Neural cell (in vitro differentiated cells): ENCODE measurements around the gene HECW1. TPM values are rescaled to one million over a fixed set of nuclear protein-coding genes. Genes with fewer than 3 reads are reported as not detected.

Experiments
- H2AFZ ChIP-seq: fragments of 200-600, 300-800 bp; sonication (generic), shearing (Covaris generic); 2 replicates; pipeline ENCODE4 v1.6.0; 2014; ENCODE audit warnings: low read depth, mild to moderate bottlenecking, antibody characterized with exemption, low read length, moderate library complexity
- H3F3A ChIP-seq: fragments of 200-600 bp; shearing (Covaris generic); 2 replicates; pipeline ENCODE4 v1.6.1; 2016; ENCODE audit warnings: mild to moderate bottlenecking, moderate library complexity, mixed read lengths, antibody characterized with exemption, low read length; ENCODE audit not compliant: insufficient read depth, poor library complexity, severe bottlenecking
- H3K27ac ChIP-seq: fragments of 200-600, 300-800 bp; sonication (generic), shearing (Covaris generic); 2 replicates; pipeline ENCODE4 v1.5.1; 2014; ENCODE audit warnings: mild to moderate bottlenecking, low read length, moderate library complexity
- H3K27me3 ChIP-seq: fragments of 300-800, 200-600 bp; sonication (generic), shearing (Covaris generic); 2 replicates; pipeline ENCODE4 v1.6.0; 2014; ENCODE audit warnings: mild to moderate bottlenecking, low read depth, low read length, moderate library complexity; ENCODE audit not compliant: insufficient read depth
- H3K36me3 ChIP-seq: fragments of 300-800, 200-600 bp; sonication (generic), shearing (Covaris generic); 2 replicates; pipeline ENCODE4 v1.5.1; 2014; ENCODE audit warnings: mild to moderate bottlenecking, antibody characterized with exemption, low read length, moderate library complexity; ENCODE audit not compliant: insufficient read depth
- H3K4me2 ChIP-seq: fragments of 300-800, 200-600 bp; sonication (generic), shearing (Covaris generic); 2 replicates; pipeline ENCODE4 v1.6.0; 2014; ENCODE audit warnings: mild to moderate bottlenecking, low read length
- H3K4me3 ChIP-seq: fragments of 300-800, 200-600 bp; sonication (generic), shearing (Covaris generic); 2 replicates; pipeline ENCODE4 v1.5.1; 2014; ENCODE audit warnings: mild to moderate bottlenecking, low read length, moderate library complexity
- H3K79me2 ChIP-seq: fragments of 200-600 bp; shearing (Covaris generic); replicated peaks from 2 replicates; pipeline ENCODE4 v1.6.0; 2014; ENCODE audit warnings: mild to moderate bottlenecking, low read length, moderate library complexity; ENCODE audit not compliant: insufficient read depth
- H3K9ac ChIP-seq: fragments of 300-800, 200-600 bp; sonication (generic), shearing (Covaris generic); 2 replicates; pipeline ENCODE4 v1.6.1; 2016; ENCODE audit warnings: mild to moderate bottlenecking, low read length, mixed read lengths
- H3K9me2 ChIP-seq: fragments of 200-600 bp; shearing (Covaris generic); 2 replicates; pipeline ENCODE4 v1.6.1; 2016; ENCODE audit warnings: mild to moderate bottlenecking, low read length, mixed read lengths; ENCODE audit not compliant: insufficient read depth
- H3K9me3 ChIP-seq: fragments of 200-600, 300-800 bp; sonication (generic), shearing (Covaris generic); 2 replicates; pipeline ENCODE4 v1.6.1; 2016; ENCODE audit warnings: mild to moderate bottlenecking, mixed run types, low read length, moderate library complexity, mixed read lengths
- H4K20me1 ChIP-seq: fragments of 200-600 bp; shearing (Covaris generic); 2 replicates; pipeline ENCODE4 v1.6.1; 2016; ENCODE audit warnings: mild to moderate bottlenecking, mixed run types; ENCODE audit not compliant: insufficient read depth
- CTCF ChIP-seq: fragments of 450-650 bp; IDR thresholded peaks from 2 replicates; pipeline ENCODE4 v1.5.1; 2014; ENCODE audit warnings: antibody characterized with exemption, mild to moderate bottlenecking, moderate library complexity; ENCODE audit not compliant: poor library complexity, severe bottlenecking
- EP300 ChIP-seq: fragments of 450-650 bp; conservative IDR thresholded peaks from 2 replicates; pipeline ENCODE4 v1.6.1; 2014; ENCODE audit warnings: antibody characterized with exemption, mild to moderate bottlenecking, moderate library complexity; ENCODE audit not compliant: poor library complexity, severe bottlenecking
- EZH2 ChIP-seq: fragments of 200-600, 300-800 bp; shearing (Covaris generic), sonication (generic); IDR thresholded peaks from 2 replicates; pipeline ENCODE4 v1.6.1; 2014; ENCODE audit warnings: antibody characterized with exemption, low read length, borderline replicate concordance, mild to moderate bottlenecking; ENCODE audit not compliant: insufficient read depth, poor library complexity, severe bottlenecking
- MXI1 ChIP-seq: fragments of 450-650 bp; conservative IDR thresholded peaks from 2 replicates; pipeline ENCODE4 v1.6.1; 2014; ENCODE audit warnings: antibody characterized with exemption, mild to moderate bottlenecking; ENCODE audit not compliant: poor library complexity, severe bottlenecking
- POLR2AphosphoS5 ChIP-seq: IDR thresholded peaks from 2 replicates; pipeline ENCODE4 v1.6.1; 2012
- RAD21 ChIP-seq: fragments of 450-650 bp; conservative IDR thresholded peaks from 2 replicates; pipeline ENCODE4 v1.6.1; 2014; ENCODE audit warnings: antibody characterized with exemption, mild to moderate bottlenecking, moderate library complexity
- REST ChIP-seq: IDR thresholded peaks from 2 replicates; pipeline ENCODE4 v1.6.1; 2012; ENCODE audit warnings: borderline replicate concordance
- SMC3 ChIP-seq: fragments of 450-650 bp; conservative IDR thresholded peaks from 2 replicates; pipeline ENCODE4 v1.6.1; 2014; ENCODE audit warnings: antibody characterized with exemption, mild to moderate bottlenecking, moderate library complexity; ENCODE audit not compliant: poor library complexity
- TAF1 ChIP-seq: IDR thresholded peaks from 2 replicates; pipeline ENCODE4 v1.6.1; 2012; ENCODE audit warnings: low read depth
- polyA plus RNA-seq: library from polyadenylated mRNA; depleted of rRNA; stranded (reverse); fragments of >200 nt; gene quantifications from 2 replicates; pipeline ENCODE4 v1.2.3, GENCODE V29; 2014

The HECW1 gene
- polyA plus RNA-seq, 1 donor from 2014 or later: 13.8 TPM

- H3K27ac ChIP-seq: no peak overlapping the region
- H3F3A ChIP-seq: no peaks in the 10 kb centered on the region
- no peaks in the 10 kb centered on the region for H3K27me3 ChIP-seq
- no peaks in the 10 kb centered on the region for H3K36me3 ChIP-seq
- H3K79me2 ChIP-seq: no peaks in the 10 kb centered on the region
- H3K4me3 ChIP-seq: no peak overlapping the region
- H4K20me1 ChIP-seq: no peaks in the 10 kb centered on the region
- no peak for TF ChIP-seq SMC3
- no peak for TF ChIP-seq EP300
- no peak for TF ChIP-seq CTCF
- no peak for TF ChIP-seq MXI1
- TF ChIP-seq RAD21: no peak
- no peak for TF ChIP-seq EZH2
- no peak for TF ChIP-seq POLR2AphosphoS5
- no peak for TF ChIP-seq TAF1
- TF ChIP-seq REST: no peak
- H3K9me2 ChIP-seq: no peaks in the 10 kb centered on the region
- no peaks in the 10 kb centered on the region for H3K9me3 ChIP-seq
- H3K9ac ChIP-seq: no peak overlapping the region
- no peak overlapping the region for H3K4me2 ChIP-seq
- H2AFZ ChIP-seq: no peak overlapping the region
These were observed 35.2 kb upstream of the HECW1 start for GRCh38 chr7:43077285-43077684.

- Histone ChIP-seq H3K9me3 (no peaks in the 10 kb centered on the region), H3F3A (no peaks in the 10 kb centered on the region), H3K9ac (no peak overlapping the region), H3K79me2 (no peaks in the 10 kb centered on the region), H3K27me3 (no peaks in the 10 kb centered on the region), H3K4me3 (no peak overlapping the region), H3K27ac (no peak overlapping the region), H4K20me1 (no peaks in the 10 kb centered on the region), H2AFZ (no peak overlapping the region), H3K4me2 (no peak overlapping the region), H3K36me3 (no peaks in the 10 kb centered on the region), H3K9me2 (no peaks in the 10 kb centered on the region)
- TF ChIP-seq EP300 (no peak), REST (no peak), CTCF (no peak), TAF1 (no peak), POLR2AphosphoS5 (no peak), EZH2 (no peak), RAD21 (no peak), SMC3 (no peak), MXI1 (no peak)
These were observed 34.6 kb upstream of the HECW1 start for GRCh38 chr7:43077732-43078391.
